HepG2 (cell line): ENCODE measurements around the gene FAM20A. TPM values are rescaled to one million over a fixed set of nuclear protein-coding genes. Genes with fewer than 3 reads are reported as not detected.

ENCODE experiments used
- CSRNP1 ChIP-seq: sonication (generic); formaldehyde crosslinking; IDR thresholded peaks from 2 replicates; pipeline ENCODE4 v1.8.1; 2023; ENCODE audit warnings: mild to moderate bottlenecking, missing genetic modification reagents
- FOSL2 ChIP-seq: sonication (generic); formaldehyde crosslinking; IDR thresholded peaks from 2 replicates; pipeline ENCODE4 v1.4.0; 2020; ENCODE audit warnings: missing genetic modification reagents
- MIER3 ChIP-seq: IDR thresholded peaks from 2 replicates; pipeline ENCODE4 v1.6.1; 2016; ENCODE audit warnings: missing compliant biosample characterization, borderline replicate concordance
- NFIC ChIP-seq: IDR thresholded peaks from 2 replicates; pipeline ENCODE4 v1.6.1; 2012; ENCODE audit warnings: mild to moderate bottlenecking, low read length, inconsistent platforms
- NPAS2 ChIP-seq: sonication (generic); formaldehyde crosslinking; IDR thresholded peaks from 2 replicates; pipeline ENCODE4 v1.8.0; 2022; ENCODE audit warnings: mild to moderate bottlenecking, missing genetic modification reagents, borderline replicate concordance
- POLR2AphosphoS2 ChIP-seq: IDR thresholded peaks from 2 replicates; pipeline ENCODE4 v1.6.1; 2011; ENCODE audit warnings: low read depth, low read length, improper control_type of control experiment
- RFX3 ChIP-seq: IDR thresholded peaks from 2 replicates; pipeline ENCODE4 v1.6.1; 2016; ENCODE audit warnings: missing biosample characterization, missing genetic modification reagents
- SKI ChIP-seq: fragments of 450-650 bp; IDR thresholded peaks from one replicate; pipeline ENCODE4 v1.6.1; 2018; ENCODE audit warnings: mild to moderate bottlenecking; ENCODE audit not compliant: partially characterized antibody
- SPEN ChIP-seq: sonication (generic); formaldehyde crosslinking; IDR thresholded peaks from 2 replicates; pipeline ENCODE4 v1.5.1; 2020; ENCODE audit warnings: low read depth, mild to moderate bottlenecking, missing genetic modification reagents
- TCF7L2 ChIP-seq: IDR thresholded peaks from 2 replicates; pipeline ENCODE4 v1.6.1; 2011; ENCODE audit warnings: mild to moderate bottlenecking, low read depth, low read length, moderate library complexity
- YY1 ChIP-seq: IDR thresholded peaks from 2 replicates; pipeline ENCODE4 v1.6.1; 2011; ENCODE audit warnings: low read length, low read depth, moderate library complexity, mild to moderate bottlenecking; ENCODE audit not compliant: insufficient read depth, insufficient replicate concordance
- ZBTB34 ChIP-seq: sonication (generic); formaldehyde crosslinking; IDR thresholded peaks from 2 replicates; pipeline ENCODE4 v1.8.0; 2022; ENCODE audit warnings: mild to moderate bottlenecking, missing genetic modification reagents
- ZNF687 ChIP-seq: sonication (generic); formaldehyde crosslinking; IDR thresholded peaks from 2 replicates; pipeline ENCODE4 v1.5.1; 2020; ENCODE audit warnings: mild to moderate bottlenecking, missing genetic modification reagents, moderate library complexity
- ZNF792 ChIP-seq: IDR thresholded peaks from 2 replicates; pipeline ENCODE4 v1.6.1; 2016
- polyA plus RNA-seq, 8 experiments: library from polyadenylated mRNA; depleted of rRNA in 3 of 8; stranded (reverse) in 7 of 8; unstranded in 1 of 8; fragments of >200 nt; fragmentation: Illumina TruSeq in 4 of 8; extraction: Trizol in 4 of 8; gene quantifications; 2 replicates each; pipeline versions ENCODE4 v1.2.1 to v1.2.3, GENCODE V29; 2011 to 2016; ENCODE audit warnings: low read depth in 4 of 8, missing spikeins in 1 of 8, mixed read lengths in 1 of 8; ENCODE audit not compliant: insufficient read depth in 1 of 8
- total RNA-seq, 5 experiments: library from RNA; depleted of rRNA; stranded (reverse); fragments of >200 nt; fragmentation: Illumina TruSeq; extraction: Trizol; gene quantifications; 2 replicates each; pipeline ENCODE4 v1.2.3, GENCODE V29; 2016; ENCODE audit warnings: low read depth in 1 of 5
- TF ChIP-seq, protein P1 (sequence below): sonication (generic); formaldehyde crosslinking; IDR thresholded peaks from 2 replicates; pipeline ENCODE4 v1.4.0; 2020; ENCODE audit warnings: low read depth, mild to moderate bottlenecking, missing genetic modification reagents
- TF ChIP-seq, protein P2 (sequence below): sonication (generic); formaldehyde crosslinking; IDR thresholded peaks from 2 replicates; pipeline ENCODE4 v1.4.0; 2020; ENCODE audit warnings: mild to moderate bottlenecking, missing genetic modification reagents
- TF ChIP-seq, protein P3 (sequence below): IDR thresholded peaks from 2 replicates; pipeline ENCODE4 v1.6.1; 2012; ENCODE audit warnings: low read depth, low read length, improper control_type of control experiment

The FAM20A gene
- total and polyA plus RNA-seq, 2 of the 13 experiments (the other 11 are each of a cell fraction or from before 2014, with no cell fraction given) = 9.3 to 20.7 TPM

GRCh38 chr17:68600931-68601564 is at the start of gene FAM20A (continued):
- TF ChIP-seq, protein P1, sequence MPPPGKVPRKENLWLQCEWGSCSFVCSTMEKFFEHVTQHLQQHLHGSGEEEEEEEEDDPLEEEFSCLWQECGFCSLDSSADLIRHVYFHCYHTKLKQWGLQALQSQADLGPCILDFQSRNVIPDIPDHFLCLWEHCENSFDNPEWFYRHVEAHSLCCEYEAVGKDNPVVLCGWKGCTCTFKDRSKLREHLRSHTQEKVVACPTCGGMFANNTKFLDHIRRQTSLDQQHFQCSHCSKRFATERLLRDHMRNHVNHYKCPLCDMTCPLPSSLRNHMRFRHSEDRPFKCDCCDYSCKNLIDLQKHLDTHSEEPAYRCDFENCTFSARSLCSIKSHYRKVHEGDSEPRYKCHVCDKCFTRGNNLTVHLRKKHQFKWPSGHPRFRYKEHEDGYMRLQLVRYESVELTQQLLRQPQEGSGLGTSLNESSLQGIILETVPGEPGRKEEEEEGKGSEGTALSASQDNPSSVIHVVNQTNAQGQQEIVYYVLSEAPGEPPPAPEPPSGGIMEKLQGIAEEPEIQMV (CRISPR knock-in tag) = no peak
- TF ChIP-seq FOSL2 (CRISPR knock-in tag) (peak; percentile 41), TCF7L2 (no peak), YY1 (no peak), CSRNP1 (CRISPR knock-in tag) (no peak), ZBTB34 (CRISPR knock-in tag) (no peak), RFX3 (no peak), ZNF687 (peak; percentile 36; the same call in 1 of the 2 replicates), ZNF792 (CRISPR knock-in tag) (no peak; the same call in 1 of the 2 replicates), MIER3 (peak; percentile 48; the same call in 1 of the 2 replicates), SKI (peak; percentile 8), POLR2AphosphoS2 (no peak), NPAS2 (no peak), NFIC (no peak), SPEN (CRISPR knock-in tag) (peak; percentile 69; the same call in 1 of the 2 replicates)
- TF ChIP-seq, protein P2, sequence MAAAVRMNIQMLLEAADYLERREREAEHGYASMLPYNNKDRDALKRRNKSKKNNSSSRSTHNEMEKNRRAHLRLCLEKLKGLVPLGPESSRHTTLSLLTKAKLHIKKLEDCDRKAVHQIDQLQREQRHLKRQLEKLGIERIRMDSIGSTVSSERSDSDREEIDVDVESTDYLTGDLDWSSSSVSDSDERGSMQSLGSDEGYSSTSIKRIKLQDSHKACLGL (CRISPR knock-in tag) = no peak
- TF ChIP-seq, protein P3, sequence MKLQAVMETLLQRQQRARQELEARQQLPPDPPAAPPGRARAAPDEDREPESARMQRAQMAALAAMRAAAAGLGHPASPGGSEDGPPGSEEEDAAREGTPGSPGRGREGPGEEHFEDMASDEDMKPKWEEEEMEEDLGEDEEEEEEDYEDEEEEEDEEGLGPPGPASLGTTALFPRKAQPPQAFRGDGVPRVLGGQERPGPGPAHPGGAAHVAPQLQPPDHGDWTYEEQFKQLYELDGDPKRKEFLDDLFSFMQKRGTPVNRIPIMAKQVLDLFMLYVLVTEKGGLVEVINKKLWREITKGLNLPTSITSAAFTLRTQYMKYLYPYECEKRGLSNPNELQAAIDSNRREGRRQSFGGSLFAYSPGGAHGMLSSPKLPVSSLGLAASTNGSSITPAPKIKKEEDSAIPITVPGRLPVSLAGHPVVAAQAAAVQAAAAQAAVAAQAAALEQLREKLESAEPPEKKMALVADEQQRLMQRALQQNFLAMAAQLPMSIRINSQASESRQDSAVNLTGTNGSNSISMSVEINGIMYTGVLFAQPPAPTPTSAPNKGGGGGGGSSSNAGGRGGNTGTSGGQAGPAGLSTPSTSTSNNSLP = no peak
